B cell (primary cell): ENCODE results near the gene ATAD2B. TPM values are rescaled to one million over a fixed set of nuclear protein-coding genes. Genes with fewer than 3 reads are reported as not detected.

Experiments used
- ATAC-seq: fragments of 200-7000 bp; cut with Tn5 transposase; one replicate; pipeline ENCODE4 v1.10.0; 2021; ENCODE audit warnings: low read depth, mild to moderate bottlenecking, moderate number of reproducible peaks, moderate library complexity
- CTCF ChIA-PET: fragments of 350-600 bp; sonication (Branson Sonifier 250); formaldehyde crosslinking; loops from one replicate; lab custom pipeline; 2021; ENCODE audit warnings: antibody characterized with exemption, inconsistent platforms; lab: Charles Lee
- POLR2A ChIA-PET: fragments of 350-600 bp; sonication (Branson Sonifier 250); formaldehyde crosslinking; loops from one replicate; lab custom pipeline; 2021; ENCODE audit warnings: antibody characterized with exemption; lab: Charles Lee
- DNase-seq: peaks from one replicate; pipeline ENCODE4 v3.0.0; 2013
- H2AFZ ChIP-seq: 2 replicates; pipeline ENCODE4 v1.6.1; 2012; ENCODE audit warnings: mild to moderate bottlenecking, low read depth, low read length; ENCODE audit not compliant: insufficient read depth, poor library complexity, severe bottlenecking
- H3K27ac ChIP-seq, 2 donors: 1 replicate in 1 of 2; 2 replicates in 1 of 2; pipeline ENCODE4 v1.5.1; 2012 to 2013; ENCODE audit warnings: low read length in 2 of 2, mild to moderate bottlenecking in 2 of 2, moderate library complexity in 1 of 2
- H3K27me3 ChIP-seq, 4 experiments: fragments of 200-600 bp in 1 of 4; sonication (generic) in 1 of 4; replicated peaks in 1 of 4; 1 replicate in 2 of 4; 2 replicates in 2 of 4; pipeline versions ENCODE4 v1.6.1 to v1.7.0; 2013 to 2016; ENCODE audit warnings: low read length in 3 of 4, mild to moderate bottlenecking in 2 of 4, mixed read lengths in 1 of 4, moderate library complexity in 1 of 4; ENCODE audit not compliant: insufficient read depth in 4 of 4, control insufficient read depth in 3 of 4; ENCODE audit errors: control extremely low read depth in 1 of 4
- H3K36me3 ChIP-seq, 2 experiments: replicated peaks in 1 of 2; 1 replicate in 1 of 2; 2 replicates in 1 of 2; pipeline versions ENCODE4 v1.6.1 to v1.7.1; 2013; ENCODE audit warnings: low read length in 1 of 2; ENCODE audit not compliant: insufficient read depth in 2 of 2, control insufficient read depth in 1 of 2; ENCODE audit errors: control extremely low read depth in 1 of 2, extremely low read depth in 1 of 2
- H3K4me1 ChIP-seq, 2 donors: fragments of 200-600 bp in 1 of 2; sonication (generic) in 1 of 2; 1 replicate in 1 of 2; 2 replicates in 1 of 2; pipeline versions ENCODE4 v1.5.1 to v1.6.1; 2013 to 2017; ENCODE audit warnings: low read length in 2 of 2; ENCODE audit not compliant: control insufficient read depth in 2 of 2, insufficient read depth in 2 of 2
- H3K4me2 ChIP-seq: replicated peaks from 2 replicates; pipeline ENCODE3; 2012; ENCODE audit warnings: mild to moderate bottlenecking, low read depth, low read length; ENCODE audit not compliant: poor library complexity, severe bottlenecking
- H3K4me3 ChIP-seq, 5 experiments: fragments of 200-600 bp in 1 of 5; sonication (generic) in 1 of 5; 1 replicate in 3 of 5; 2 replicates in 2 of 5; pipeline versions ENCODE4 v1.5.1 to v1.7.0; 2011 to 2016; ENCODE audit warnings: low read length in 4 of 5, mild to moderate bottlenecking in 4 of 5, low read depth in 2 of 5, control low read depth in 1 of 5, moderate library complexity in 1 of 5; ENCODE audit not compliant: insufficient read depth in 1 of 5; ENCODE audit errors: control extremely low read depth in 1 of 5, extremely low read depth in 1 of 5
- H3K79me2 ChIP-seq: fragments of 200-600 bp; sonication (generic); one replicate; pipeline ENCODE4 v1.6.0; 2016; ENCODE audit warnings: low read length; ENCODE audit not compliant: control insufficient read depth, insufficient read depth
- H3K9ac ChIP-seq: fragments of 200-600 bp; sonication (generic); 2 replicates; pipeline ENCODE4 v1.6.1; 2017; ENCODE audit warnings: mild to moderate bottlenecking, low read length, moderate library complexity
- H3K9me3 ChIP-seq, 3 donors: one replicate each; pipeline versions ENCODE4 v1.6.1 to v1.7.1; 2013; ENCODE audit warnings: low read length in 2 of 3; ENCODE audit not compliant: control insufficient read depth in 2 of 3, insufficient read depth in 1 of 3; ENCODE audit errors: control extremely low read depth in 1 of 3
- H4K20me1 ChIP-seq: 2 replicates; pipeline ENCODE4 v1.6.0; 2012; ENCODE audit warnings: mild to moderate bottlenecking, low read length; ENCODE audit not compliant: insufficient read depth, control insufficient read depth, poor library complexity, severe bottlenecking
- H3K27ac Mint-ChIP-seq: one replicate; pipeline ENCODE4 v1.8.0; 2021; ENCODE audit warnings: mixed read lengths
- H3K27me3 Mint-ChIP-seq: one replicate; pipeline ENCODE4 v1.8.0; 2021; ENCODE audit warnings: mixed read lengths
- H3K4me1 Mint-ChIP-seq: one replicate; pipeline ENCODE4 v1.8.0; 2021; ENCODE audit warnings: mixed read lengths
- H3K4me3 Mint-ChIP-seq: one replicate; pipeline ENCODE4 v1.8.0; 2021; ENCODE audit warnings: mixed read lengths
- H3K9me3 Mint-ChIP-seq: one replicate; pipeline ENCODE4 v1.8.0; 2022; ENCODE audit warnings: mixed read lengths; ENCODE audit not compliant: insufficient read depth
- EZH2 ChIP-seq: IDR thresholded peaks from 2 replicates; pipeline ENCODE4 v1.6.1; 2012; ENCODE audit warnings: borderline replicate concordance, low read depth, mild to moderate bottlenecking, moderate library complexity, low read length; ENCODE audit not compliant: insufficient read depth, poor library complexity, severe bottlenecking
- WGBS: methylation state at CpG from one replicate; pipeline ENCODE4 v1.1.5; 2013; ENCODE audit warnings: missing lambda C conversion rate; ENCODE audit not compliant: insufficient coverage; 5-methylcytosine and 5-hydroxymethylcytosine counted together
- intact Hi-C: fragments of 100-400 bp; cut with micrococcal nuclease; formaldehyde crosslinking; loops from one replicate; pipeline ENCODE4 v1.10.0; 2022
- polyA plus RNA-seq: library from polyadenylated mRNA; depleted of rRNA; stranded (reverse); fragments of >200 nt; gene quantifications from 2 replicates; pipeline ENCODE4 v1.2.3, GENCODE V29; 2012
- total RNA-seq, 2 donors: library from RNA; stranded (reverse); fragments of 120-200 nt in 1 of 2; gene quantifications; 1 replicate in 1 of 2; 2 replicates in 1 of 2; pipeline versions ENCODE4 v1.2.3 to v1.2.4, GENCODE V29; 2013 to 2022
- TF ChIP-seq, protein P1 (sequence below): fragments of 200-600 bp; IDR thresholded peaks from one replicate; pipeline ENCODE4 v1.8.0; 2022; ENCODE audit warnings: antibody characterized with exemption, mild to moderate bottlenecking

The ATAD2B gene
- total and polyA plus RNA-seq, 2 donors (not counting 1 experiment from before 2014, with no cell fraction given), result 5.1 to 90.8 TPM

DNA sequence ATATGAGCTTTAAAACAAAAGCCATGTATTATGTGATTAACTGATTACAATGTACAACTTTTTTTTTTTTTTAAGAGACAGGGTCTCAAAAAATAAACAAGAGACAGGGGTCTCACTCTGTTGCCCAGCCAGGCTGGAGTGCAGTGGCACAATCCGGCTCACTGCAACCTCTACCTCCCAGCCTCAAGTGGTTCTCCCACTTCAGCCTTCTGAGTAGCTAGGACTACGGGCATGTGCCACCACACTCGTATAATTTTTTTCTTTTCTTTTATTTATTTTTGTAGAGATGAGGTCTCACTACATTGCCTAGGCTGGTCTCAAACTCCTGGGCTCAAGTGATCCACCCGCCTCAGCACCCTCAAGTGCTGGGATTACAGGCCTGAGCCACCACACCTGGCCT, 103.1 kb downstream of the ATAD2B start:
- H3K4me2 ChIP-seq, result no peak overlapping the region
- H2AFZ ChIP-seq, result no peak overlapping the region
- Mint-ChIP-seq H3K27me3 (no peaks in the 10 kb centered on the region), H3K4me3 (no peak overlapping the region), H3K27ac (no peak overlapping the region), H3K4me1 (no peaks in the 10 kb centered on the region), H3K9me3 (no peaks in the 10 kb centered on the region)
- no peak overlapping the region for H3K9ac ChIP-seq
- H4K20me1 ChIP-seq, result no peaks in the 10 kb centered on the region
- peaks cover 4 to 15% of the 10 kb centered on the region in 2 experiments for H3K36me3 ChIP-seq
- ChIA-PET CTCF (interaction anchor here (0.6 to 6.8 kb wide), 30 partner anchors 9 to 1093 kb away, joined by 3 to 154 read pairs (median 4); partner anchors contain the start of genes ATAD2B, FKBP1B, SF3B6 and TP53I3), POLR2A (interaction anchor here (0.8 kb wide), 1 partner anchor 260 kb away, joined by 3 read pairs; no protein-coding TSS in a partner anchor)
- WGBS, result 100% methylated on average over 2 of the region's 4 CpGs
- DNase-seq (no peak), ATAC-seq (no peak)
- H3K27me3 ChIP-seq, result no peaks in the 10 kb centered on the region
- H3K79me2 ChIP-seq, result peaks cover 3% of the 10 kb centered on the region
- H3K4me3 ChIP-seq, result no peak overlapping the region
- no peak for TF ChIP-seq EZH2
- TF ChIP-seq, protein P1, sequence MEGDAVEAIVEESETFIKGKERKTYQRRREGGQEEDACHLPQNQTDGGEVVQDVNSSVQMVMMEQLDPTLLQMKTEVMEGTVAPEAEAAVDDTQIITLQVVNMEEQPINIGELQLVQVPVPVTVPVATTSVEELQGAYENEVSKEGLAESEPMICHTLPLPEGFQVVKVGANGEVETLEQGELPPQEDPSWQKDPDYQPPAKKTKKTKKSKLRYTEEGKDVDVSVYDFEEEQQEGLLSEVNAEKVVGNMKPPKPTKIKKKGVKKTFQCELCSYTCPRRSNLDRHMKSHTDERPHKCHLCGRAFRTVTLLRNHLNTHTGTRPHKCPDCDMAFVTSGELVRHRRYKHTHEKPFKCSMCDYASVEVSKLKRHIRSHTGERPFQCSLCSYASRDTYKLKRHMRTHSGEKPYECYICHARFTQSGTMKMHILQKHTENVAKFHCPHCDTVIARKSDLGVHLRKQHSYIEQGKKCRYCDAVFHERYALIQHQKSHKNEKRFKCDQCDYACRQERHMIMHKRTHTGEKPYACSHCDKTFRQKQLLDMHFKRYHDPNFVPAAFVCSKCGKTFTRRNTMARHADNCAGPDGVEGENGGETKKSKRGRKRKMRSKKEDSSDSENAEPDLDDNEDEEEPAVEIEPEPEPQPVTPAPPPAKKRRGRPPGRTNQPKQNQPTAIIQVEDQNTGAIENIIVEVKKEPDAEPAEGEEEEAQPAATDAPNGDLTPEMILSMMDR, result no peak
- no peaks in the 10 kb centered on the region for H3K4me1 ChIP-seq
- no peaks in the 10 kb centered on the region for H3K9me3 ChIP-seq
- no peak overlapping the region for H3K27ac ChIP-seq
- intact Hi-C loops, result loop anchor here (1.0 to 2.0 kb wide), 4 partner anchors 103 to 340 kb away; partner anchors contain the start of genes ATAD2B and TP53I3

GRCh38 chr2:23814963-23815362, 112.0 kb downstream of the ATAD2B start:
- intact Hi-C loops, result no loop called here
- no peak for ATAC-seq
- no peaks in the 10 kb centered on the region for H3K27me3 Mint-ChIP-seq

More at GRCh38 chr2:23814963-23815362, 112.0 kb downstream of the ATAD2B start:
- H3K4me2 ChIP-seq, result no peak overlapping the region
- Mint-ChIP-seq H3K27ac (no peak overlapping the region), H3K4me3 (no peak overlapping the region), H3K9me3 (no peaks in the 10 kb centered on the region), H3K4me1 (no peaks in the 10 kb centered on the region)
- no peak for DNase-seq
- H4K20me1 ChIP-seq, result peaks cover 5% of the 10 kb centered on the region
- peaks cover 11 to 13% of the 10 kb centered on the region in 2 experiments for H3K36me3 ChIP-seq
- H3K4me3 ChIP-seq, result no peak overlapping the region
- H3K9me3 ChIP-seq, result no peaks in the 10 kb centered on the region
- 100% methylated on average over 1 of the region's 2 CpGs for WGBS
- no peak overlapping the region for H3K27ac ChIP-seq
- no peaks in the 10 kb centered on the region for H3K27me3 ChIP-seq
- TF ChIP-seq, protein P1, result no peak
- TF ChIP-seq EZH2, result no peak
- no peaks in the 10 kb centered on the region for H3K79me2 ChIP-seq
- POLR2A ChIA-PET, result interaction anchor here (0.6 kb wide), 1 partner anchor 10 kb away, joined by 4 read pairs; no protein-coding TSS in a partner anchor
- no peak overlapping the region for H2AFZ ChIP-seq
- no peaks in the 10 kb centered on the region for H3K4me1 ChIP-seq
- CTCF ChIA-PET, result interaction anchor here (2.3 kb wide), 1 partner anchor 10 kb away, joined by 9 read pairs; no protein-coding TSS in a partner anchor
- H3K9ac ChIP-seq, result no peak overlapping the region
